HTERT RPE-1 (cell line): ENCODE measurements around the gene TREX2.

Experiments
- in situ Hi-C: fragments of 300-500 bp; cut with MboI; formaldehyde crosslinking; loops from 4 replicates; pipeline ENCODE4 v1.14.3; 2020; ENCODE audit warnings: low sequenced_read_pairs

The TREX2 gene

DNA sequence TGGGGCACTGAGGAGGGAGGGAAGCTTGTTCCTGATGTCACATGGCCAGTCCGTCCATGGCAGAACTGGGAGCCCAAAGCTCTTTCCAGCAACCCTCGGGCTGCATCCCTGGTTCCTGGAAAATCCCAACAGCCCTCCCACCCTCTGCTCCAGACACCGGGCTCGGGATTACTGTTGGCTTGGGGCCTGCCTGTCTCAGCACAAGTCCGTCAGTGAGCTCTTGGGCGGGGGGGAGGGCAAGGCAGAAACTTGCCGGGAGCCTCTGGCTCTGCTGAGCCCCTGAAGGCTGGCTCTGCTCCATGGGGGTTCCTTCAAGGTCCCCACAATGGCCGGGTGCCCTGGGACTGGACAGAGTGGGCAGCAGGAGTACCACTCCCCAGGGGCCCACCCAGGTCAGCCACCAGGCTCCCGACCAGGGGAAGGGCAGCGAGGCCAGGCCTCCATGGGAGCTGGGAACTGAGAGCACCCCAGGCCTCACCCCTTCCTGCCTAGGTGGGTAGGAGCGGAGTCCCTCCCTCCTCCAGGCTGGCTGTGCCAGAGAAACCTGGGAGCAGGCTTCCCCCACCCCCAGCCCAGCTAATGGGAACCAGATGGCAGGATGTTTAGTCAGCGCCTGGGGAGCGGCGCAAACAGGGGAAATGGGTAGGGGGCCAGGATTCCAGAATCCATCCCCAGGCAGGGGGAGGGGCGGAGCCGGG lies 31.0 kb upstream of the TREX2 start:
- in situ Hi-C loops: no loop called here

DNA sequence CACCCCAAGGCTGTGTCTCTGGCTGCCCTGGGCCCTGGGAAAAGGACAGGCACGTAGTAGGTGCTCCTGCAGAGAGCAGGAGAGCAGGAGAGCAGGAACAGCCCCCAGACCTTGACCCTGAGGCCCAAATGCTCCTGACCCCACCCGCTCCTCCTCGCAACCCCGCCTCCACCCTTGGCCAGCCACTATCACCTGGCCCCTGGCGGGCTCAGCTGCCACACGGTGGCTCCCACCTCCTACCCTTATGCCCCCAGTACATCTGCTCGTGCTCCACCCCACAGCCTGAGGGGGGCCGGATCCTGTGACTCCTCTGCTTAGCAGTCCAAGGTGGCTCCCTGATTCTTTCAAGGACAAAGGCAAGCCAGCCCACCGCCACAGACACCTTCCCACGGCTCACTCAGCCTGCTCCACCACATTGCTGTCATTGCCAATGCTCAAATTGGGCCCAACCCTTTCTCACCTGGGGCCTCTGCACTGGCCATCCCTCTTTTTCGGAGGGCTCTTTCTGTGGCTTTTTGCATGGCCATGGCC lies 30.0 kb upstream of the TREX2 start:
- in situ Hi-C loops: no loop called here

DNA sequence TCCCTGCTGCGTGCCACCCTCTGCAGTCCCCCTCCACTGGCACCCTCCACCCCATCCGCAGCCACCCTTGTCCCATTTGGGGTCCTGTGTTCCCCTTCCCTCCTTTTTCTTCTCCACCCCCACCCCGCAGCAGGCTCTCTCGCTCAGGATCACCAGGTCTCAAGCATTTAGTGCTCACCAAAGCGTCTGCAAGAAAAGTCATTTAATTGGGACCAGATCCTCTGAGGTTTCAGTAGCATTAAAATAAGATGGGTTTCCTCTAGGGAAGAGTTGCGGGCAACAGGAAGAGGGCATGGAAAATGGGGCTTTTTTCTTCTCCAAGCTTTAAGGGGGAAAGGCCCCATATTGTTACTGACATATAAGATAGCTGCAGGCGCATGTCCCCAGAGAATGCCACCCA lies 29.4 kb upstream of the TREX2 start:
- in situ Hi-C loops: no loop called here

DNA sequence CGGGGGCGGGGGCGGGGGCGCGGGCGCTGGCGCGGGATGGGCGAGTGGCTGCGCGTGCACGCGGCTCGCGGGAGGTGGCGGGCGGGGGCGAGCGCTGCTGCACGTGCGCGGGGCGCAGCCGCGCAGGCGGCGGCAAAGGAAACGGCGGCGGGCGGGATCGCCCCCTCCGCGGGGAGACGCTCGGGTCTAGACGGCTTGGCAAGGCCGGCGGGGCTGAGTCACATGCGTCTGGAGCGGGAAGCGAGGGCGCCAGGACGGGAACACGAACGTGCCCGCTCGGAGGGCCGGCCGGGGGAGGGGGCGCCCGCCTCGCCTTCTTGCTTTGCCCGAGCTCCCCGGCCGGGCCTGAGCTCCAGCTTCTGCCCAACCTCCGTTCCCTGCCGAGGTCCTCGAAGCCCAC lies 28.9 kb upstream of the TREX2 start:
- in situ Hi-C loops: no loop called here

DNA sequence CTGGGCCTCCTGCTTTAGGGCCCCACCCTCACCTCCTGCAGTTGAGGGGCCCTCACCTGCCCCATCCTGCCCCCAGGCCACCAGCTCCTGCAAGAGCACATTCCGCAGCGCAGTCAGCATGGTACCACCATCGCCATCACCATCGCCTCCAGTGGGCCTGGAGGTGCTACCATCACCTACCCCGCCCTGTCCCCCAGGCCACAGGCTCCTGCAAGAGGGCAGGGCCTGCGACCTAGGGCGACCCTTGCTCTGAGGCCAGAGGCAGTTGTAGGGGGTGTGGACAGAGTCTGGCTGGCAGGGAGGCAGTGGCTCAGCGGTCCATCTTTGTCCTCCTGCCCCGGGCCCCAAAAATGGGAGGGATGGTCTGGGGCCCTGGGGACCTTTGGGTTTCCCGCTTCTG lies 28.4 kb upstream of the TREX2 start:
- in situ Hi-C loops: no loop called here

DNA sequence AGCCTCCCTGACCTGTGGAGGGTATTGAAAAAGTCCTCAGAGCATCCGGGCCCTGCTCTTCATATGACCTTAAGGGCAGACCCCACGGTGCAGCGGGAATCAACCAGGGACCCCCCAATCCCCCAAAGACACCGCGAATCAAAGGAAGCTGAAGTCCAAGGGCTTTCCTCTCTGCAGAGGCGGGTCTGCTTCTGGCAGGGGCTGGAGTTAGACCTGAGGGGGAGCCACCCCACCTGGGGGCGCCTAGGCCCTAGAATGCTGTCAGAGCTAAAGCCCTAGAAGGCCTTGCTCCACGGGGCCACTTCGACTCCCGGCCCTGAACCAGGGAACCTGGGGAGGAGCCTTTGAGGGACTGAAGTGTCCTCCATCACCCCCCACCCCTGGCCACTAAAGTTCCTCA lies 27.3 kb upstream of the TREX2 start:
- in situ Hi-C loops: no loop called here

DNA sequence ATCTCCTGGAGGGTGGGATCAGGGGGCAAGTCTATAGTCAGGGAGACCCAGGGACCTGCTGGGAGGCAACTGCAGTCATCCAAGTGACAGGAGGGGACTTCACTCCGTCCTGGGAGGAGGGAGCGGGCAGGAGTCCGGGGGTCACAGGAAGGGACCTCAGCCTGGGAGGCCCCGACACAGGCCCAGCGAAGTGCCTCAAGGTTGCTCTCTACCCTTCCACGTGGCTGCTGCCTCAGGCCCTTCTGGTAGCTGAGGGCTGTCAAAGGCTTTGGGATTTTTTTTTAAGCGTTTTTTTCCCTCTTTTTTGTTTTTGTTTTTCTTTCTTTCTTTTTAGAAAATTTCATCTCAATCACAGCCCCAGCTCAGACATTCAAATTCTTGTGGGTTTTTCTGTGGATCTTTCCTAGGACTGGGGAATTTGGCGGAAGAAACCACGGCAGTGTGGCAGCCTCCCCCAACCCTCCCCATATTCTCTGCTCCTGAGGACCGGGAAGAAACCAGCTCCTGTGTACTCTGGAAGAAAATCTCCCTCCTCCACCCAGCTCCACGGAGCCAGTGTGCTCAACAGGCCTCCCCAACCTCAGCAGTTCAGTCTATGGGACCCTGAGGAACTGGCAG lies 25.9 kb upstream of the TREX2 start:
- in situ Hi-C loops: no loop called here

DNA sequence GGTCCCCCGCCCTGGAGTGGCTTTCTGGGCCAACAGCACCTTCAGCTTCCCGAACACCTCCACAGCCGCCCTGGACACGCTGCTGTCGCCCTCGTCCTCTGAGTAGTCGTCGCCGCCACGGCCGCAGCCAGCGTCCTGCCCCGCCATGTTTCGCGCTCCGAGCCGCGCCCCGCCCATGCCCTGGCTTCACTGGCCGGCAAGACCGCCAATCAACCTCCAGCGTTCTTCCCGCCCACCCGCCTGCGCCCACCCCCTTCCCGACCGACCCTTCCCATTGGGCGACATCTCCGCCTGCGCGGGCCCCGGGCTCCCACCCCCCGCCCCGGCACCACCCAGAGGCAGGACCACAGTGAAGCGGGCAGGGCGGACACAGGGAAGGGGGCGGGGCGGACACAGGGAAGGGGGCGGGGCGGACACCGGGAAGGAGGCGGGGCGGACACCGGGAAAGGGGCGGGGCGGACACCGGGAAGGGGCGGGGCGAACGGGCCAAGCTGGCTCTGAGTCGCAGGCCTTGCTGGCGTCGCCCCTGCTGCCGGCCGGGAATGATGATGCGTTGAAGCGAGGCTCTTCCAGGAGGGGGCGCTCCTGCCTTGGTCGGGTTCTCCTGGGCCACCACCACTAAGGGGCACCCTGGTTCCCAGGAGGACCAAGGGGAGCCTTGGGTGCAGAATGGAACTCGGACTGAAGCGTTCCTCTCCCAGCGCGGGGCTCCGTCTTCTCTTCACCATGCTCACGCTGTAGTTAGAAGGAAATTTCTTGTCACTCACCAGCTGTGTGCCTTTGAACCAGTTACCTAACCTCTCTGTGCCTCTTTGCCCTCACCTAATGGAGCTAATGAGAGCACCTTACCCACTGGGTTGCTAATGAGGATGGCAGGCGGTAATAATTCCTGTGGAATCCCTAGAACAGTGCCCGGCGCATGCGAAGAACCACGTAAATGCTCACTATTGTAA lies 24.8 kb upstream of the TREX2 start, which contains the start of gene HAUS7:
HAUS7 (minus strand) TSS at position 166 of the 953 bp plus-strand sequence; CDS start at position 147, 19 bp downstream.
- in situ Hi-C loops: no loop called here

DNA sequence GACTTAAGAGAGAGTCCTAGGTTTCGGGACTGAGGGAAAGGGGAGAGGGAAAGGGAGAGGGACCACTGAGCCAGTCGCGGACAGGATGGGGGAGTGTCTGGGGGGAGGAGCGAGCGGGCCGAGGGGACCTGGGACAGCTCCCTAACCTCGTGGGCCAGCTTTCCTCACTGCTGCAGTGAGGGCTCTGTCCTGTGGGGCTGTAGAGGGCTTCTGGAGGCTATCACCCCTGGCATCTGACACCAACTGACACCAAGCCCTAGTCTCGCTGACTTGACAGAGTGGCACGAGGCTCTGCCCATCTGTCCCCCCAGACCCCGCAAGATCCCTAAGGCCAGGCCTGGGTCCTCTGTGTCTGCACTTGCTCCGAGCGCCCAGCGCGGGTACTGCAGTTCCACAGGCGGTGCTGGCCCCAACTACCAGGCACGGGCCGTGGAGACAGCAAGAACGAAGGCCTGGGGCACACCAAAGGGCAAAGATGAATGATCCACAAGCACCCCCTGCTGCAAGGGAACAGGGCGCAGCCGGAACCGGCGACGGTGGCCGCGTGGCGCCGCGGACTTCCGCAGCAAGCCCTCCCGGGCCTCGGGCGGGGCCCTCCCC lies 24.1 kb upstream of the TREX2 start:
- in situ Hi-C loops: no loop called here

DNA sequence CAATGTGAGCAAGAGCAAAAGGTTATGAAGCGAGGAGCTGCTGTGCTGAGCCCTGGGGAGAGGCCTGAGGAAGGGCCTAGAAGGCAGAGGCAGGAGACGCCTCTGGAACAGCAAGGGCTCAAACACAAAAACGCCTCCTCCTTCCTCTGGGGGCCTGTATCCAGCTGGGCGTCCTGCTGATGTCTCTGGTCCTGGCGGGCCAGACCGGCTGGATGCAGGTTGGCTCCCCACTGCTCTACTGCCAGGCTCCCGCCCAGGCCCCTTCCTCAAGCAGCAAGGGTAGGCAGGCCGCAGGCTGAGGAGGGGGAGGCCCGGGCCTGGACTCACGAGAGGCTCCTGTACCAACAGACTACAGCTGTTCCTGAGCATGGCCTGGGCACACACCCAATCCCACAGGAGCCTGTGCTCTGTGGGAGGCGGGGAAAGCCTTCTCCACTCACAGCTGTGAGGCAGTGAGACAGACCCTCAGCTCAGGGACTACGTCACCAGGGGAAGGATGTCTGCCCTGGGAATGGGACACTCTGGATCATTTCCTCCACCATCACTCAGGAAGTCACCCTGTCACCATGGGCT lies 22.2 kb upstream of the TREX2 start:
- in situ Hi-C loops: no loop called here

DNA sequence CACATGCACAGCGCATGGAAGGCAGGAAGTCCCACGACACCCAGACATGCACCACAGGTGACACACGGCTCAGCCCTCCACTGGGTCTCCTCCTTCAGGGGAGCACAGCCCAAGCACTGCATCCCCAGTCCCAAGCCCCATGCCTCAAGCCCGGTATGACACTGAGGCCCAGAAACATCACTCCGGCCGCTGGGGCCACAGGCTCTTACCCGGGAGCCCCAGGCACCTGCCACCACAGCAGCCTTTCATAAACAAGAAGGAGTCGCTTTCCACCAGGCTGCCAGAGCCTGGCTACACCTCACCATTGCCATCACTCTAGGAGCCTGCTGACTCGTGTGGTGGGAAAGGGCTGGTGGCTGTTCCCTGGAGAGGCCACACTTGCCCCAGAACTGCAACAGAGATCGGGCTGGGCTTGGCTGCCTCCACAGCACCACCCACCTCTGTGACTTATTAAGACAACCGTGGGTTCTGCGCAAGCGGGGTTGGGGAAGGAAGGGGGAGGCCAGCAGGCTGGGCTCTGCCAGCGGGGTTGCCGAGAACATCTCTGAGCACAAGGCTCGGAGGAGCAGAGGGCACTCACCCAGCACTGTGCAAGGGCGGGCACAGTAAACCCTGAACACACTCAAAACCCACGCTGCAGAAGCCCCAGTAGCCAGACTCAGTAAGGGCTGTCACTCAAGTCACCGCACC lies 20.0 kb upstream of the TREX2 start:
- in situ Hi-C loops: no loop called here

DNA sequence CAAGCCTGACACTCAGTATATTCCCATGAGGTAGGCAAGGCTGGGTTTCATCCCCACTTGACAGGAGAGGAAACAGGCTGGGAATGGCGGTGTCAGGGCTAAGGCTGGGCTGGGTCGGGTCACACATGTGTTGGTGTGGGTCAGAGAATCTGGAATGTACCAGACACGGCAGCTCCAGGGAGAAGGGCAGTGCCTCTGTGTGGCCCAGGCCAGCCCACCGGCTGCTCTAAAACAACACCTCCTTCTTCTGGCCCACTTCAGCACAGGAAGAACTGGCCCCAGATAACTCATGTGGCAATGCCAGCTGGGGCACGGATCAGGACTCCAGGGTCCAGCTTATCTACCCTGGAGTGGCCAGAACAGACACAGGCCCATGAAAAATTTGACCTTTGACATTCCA lies 18.3 kb upstream of the TREX2 start:
- in situ Hi-C loops: no loop called here

DNA sequence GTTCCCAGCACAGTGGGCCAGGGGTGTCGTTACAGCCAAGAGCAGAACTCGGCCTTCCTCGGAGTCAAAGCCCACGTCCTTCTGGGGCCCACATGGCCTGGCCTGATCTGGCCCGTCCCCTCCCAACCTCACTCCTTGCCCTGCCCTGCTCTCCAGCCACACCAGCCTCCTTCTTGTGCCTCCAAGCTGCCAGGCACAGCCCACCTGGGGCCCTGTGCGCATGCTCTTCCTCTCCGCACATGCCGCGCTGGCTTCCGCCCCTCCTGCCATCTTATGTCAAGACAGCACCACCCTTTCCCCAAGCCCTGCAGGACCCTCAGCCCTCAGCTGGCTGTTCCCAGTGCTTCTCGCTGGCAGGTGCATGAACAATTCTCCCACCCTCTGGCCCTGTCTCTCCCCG lies 17.7 kb upstream of the TREX2 start:
- in situ Hi-C loops: no loop called here

DNA sequence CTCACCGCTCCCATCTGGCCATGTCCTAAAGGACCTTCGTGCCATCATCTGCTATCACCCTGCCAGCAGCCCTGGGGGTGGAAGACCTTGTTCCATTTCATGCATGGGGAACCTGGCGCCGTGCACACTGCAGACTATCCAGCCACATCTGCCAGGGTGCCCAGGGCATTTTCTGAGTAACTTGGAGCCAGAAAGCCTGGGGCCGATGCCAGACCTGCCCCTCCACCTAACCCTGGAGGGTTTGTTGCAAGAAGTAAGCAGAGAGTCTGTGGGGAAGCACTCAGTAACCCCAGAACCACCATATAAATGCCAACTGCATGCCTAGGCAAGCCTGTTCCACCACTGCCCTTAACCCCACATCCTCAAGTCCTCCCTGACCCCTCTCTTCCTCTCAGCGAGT lies 17.2 kb upstream of the TREX2 start:
- in situ Hi-C loops: no loop called here

DNA sequence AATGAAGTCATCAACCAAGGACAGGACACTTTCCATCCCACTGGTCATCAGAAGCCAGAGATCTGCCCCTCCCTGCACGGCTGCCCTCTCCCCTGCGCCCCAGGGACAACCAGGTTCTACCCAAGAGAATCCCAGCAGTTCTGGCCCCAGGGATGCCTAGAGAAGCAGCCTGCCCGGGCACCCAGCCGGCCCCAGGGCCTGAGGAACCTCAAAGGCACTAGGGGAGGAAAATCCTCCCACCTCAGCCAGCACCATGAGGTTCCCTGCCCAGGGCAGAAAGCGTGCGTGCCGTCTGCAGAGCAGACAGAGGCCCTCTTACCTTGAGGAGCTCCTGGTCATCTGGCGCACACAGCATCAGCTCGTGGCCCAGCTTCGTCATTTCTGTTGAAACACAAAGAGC lies 16.4 kb upstream of the TREX2 start:
- in situ Hi-C loops: no loop called here

DNA sequence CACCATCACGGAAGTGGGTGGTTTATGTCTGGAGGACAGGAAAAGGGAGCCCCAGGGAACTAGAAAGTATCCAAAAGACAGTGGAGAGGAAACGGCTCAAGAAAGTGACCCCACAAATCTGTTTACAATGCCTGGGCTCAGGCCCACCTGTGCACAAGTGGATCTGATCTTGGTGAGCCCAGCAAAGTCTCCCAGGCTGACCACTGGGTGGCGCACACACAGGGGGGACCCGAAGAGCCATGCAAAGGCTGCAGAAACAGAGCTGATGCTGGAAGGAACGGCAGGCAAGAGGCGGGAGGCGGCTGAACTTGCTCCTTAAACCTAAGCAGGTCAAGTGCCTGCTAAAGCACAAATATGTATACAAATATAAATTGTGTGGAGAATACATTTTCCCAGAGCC lies 15.0 kb upstream of the TREX2 start:
- in situ Hi-C loops: no loop called here

DNA sequence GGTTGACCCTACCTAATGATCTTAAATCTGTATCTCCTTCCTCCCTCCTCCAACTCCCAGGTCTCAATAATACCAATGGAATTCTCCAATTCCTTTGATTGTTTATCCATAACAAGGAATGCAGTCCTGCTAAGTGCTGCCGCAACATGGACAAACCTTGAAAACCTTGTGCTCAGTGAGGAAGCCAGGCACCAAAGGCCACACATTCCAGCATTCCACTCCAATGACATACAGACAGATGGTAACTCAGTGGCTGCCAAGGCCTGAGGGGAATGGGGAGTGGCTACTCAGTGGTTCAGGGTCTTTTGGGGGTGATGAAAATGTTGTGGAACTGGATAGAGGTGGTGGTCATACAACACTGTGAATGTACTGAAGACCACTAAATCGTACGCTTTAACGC lies 14.1 kb upstream of the TREX2 start:
- in situ Hi-C loops: no loop called here

DNA sequence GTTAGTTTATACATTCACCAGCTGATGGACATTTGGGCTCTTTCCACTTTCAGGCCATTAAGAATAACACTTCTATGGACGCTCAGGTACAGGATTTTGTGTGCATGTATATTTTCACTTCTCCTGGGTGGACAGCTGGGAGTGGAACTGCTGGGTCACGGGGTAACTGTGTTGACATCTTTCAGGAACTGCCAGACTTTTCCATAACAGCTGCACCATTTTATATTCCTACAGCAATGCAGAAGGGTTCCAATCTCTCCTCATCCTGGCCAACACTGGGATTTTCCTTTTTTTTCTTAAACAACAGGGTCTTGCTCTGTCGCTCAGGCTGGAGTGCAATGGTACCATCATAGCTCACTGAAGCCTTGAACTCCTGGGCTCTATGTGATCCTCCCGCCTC lies 12.6 kb upstream of the TREX2 start:
- in situ Hi-C loops: no loop called here

DNA sequence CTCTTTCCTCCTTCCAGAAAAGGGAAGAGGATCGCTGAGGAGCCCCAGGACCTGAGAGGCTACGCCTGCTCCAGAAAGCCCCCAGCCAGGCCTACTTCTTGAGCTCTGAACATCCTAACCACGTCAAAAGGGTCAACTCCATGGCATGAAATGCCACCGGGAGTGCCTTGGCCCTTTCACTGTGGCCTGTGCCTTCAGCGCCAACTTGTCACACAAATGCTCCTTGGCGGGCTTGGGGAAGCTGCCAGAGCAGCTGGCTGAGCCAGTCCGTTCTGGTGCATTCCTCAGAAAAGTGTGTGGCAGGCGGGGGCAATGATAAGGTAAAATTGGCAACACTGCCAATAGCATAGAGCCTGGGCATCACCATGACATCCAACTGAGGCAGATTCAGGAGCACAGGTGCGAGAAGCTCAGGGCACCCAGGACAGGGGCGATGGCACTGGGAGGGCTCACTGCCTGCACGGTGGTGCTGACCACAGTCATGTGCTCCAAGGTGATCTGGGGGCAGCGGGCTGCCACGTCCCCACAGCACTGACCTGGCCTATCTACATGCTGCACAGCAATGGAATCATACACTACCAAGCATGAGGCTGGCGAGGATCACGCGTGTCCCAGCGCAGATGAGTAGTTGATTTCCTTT lies 12.1 kb upstream of the TREX2 start:
- in situ Hi-C loops: no loop called here
